Activated CD4-positive, alpha-beta T cell treated with anti-CD3 and anti-CD28 coated beads, Interleukin-2, amount 10 ng/mL, durations not matched to agents 7 days and 5 days (primary cell): ENCODE measurements around the gene EXOG. TPM values are rescaled to one million over a fixed set of nuclear protein-coding genes. Genes with fewer than 3 reads are reported as not detected.

Experiments used
- CTCF ChIA-PET: fragments of 350-600 bp; sonication (Branson Sonifier 250); formaldehyde crosslinking; loops from one replicate; lab custom pipeline; 2021; ENCODE audit warnings: antibody characterized with exemption; lab: Charles Lee
- POLR2A ChIA-PET: fragments of 350-600 bp; sonication (Branson Sonifier 250); formaldehyde crosslinking; loops from one replicate; lab custom pipeline; 2021; ENCODE audit warnings: antibody characterized with exemption; lab: Charles Lee
- DNase-seq: peaks from one replicate; pipeline ENCODE4 v3.0.0-alpha.2; 2020
- H3K27ac Mint-ChIP-seq: one replicate; pipeline ENCODE4 v1.8.0; 2021; ENCODE audit warnings: mild to moderate bottlenecking, moderate library complexity, mixed read lengths
- H3K27me3 Mint-ChIP-seq: one replicate; pipeline ENCODE4 v1.8.0; 2021; ENCODE audit warnings: mixed read lengths
- H3K36me3 Mint-ChIP-seq: one replicate; pipeline ENCODE4 v1.8.0; 2021; ENCODE audit warnings: low read depth, mixed read lengths
- H3K4me1 Mint-ChIP-seq: one replicate; pipeline ENCODE4 v1.8.0; 2021; ENCODE audit warnings: mixed read lengths
- H3K4me3 Mint-ChIP-seq: one replicate; pipeline ENCODE4 v1.8.0; 2021; ENCODE audit warnings: mild to moderate bottlenecking, moderate library complexity, mixed read lengths
- H3K9me3 Mint-ChIP-seq: one replicate; pipeline ENCODE4 v1.8.0; 2021; ENCODE audit warnings: mixed read lengths
- total RNA-seq, 2 experiments: library from RNA; stranded (reverse); gene quantifications; one replicate each; pipeline ENCODE4 v1.2.3, GENCODE V29; 2021

Gene EXOG, protein sequence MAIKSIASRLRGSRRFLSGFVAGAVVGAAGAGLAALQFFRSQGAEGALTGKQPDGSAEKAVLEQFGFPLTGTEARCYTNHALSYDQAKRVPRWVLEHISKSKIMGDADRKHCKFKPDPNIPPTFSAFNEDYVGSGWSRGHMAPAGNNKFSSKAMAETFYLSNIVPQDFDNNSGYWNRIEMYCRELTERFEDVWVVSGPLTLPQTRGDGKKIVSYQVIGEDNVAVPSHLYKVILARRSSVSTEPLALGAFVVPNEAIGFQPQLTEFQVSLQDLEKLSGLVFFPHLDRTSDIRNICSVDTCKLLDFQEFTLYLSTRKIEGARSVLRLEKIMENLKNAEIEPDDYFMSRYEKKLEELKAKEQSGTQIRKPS
- 10 to 100 TPM; 25.5 to 28.1 TPM for total RNA-seq

DNA sequence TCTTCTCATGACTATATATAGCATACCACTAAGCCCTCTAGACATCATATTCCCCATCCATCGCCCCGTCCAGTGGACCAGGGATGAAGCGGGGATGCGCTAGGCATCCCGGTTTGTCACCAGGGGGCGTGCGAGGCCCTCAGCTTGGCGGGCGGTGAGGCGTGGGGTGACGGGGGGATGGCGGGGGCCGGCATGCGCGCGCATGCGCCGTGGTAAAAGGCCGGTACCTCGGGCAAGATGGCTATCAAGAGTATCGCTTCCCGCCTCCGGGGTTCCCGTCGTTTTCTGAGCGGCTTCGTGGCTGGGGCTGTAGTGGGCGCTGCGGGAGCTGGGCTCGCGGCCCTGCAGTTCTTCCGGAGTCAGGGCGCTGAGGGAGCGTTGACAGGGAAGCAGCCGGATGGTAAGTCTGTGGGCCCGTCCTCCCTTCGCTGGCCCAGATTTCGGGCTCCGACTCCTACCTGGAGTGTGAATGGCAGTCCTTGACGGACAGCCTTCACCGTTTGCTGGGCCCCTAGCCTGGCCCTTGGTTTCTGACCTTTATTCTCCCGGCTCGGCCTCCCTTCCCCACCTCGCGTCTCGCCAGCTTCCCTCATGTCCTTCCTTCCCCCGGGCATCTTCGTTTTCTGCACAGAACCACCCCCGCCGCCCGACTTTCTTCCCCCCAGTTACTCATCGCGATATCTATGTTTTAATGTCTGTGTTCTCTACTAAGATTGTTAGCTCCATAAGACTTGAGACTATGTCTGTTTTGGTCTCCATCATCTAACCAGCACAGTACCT is at the start of gene EXOG:
Gene EXOG, plus strand, starts transcription at position 210 of the 780 bp plus-strand sequence. Its CDS starts 28 bp downstream, at position 238.
- Mint-ChIP-seq H3K27ac (peak within 1 kb of the TSS; percentile 93), H3K4me1 (peaks cover 21% of the 10 kb centered on the region), H3K27me3 (no peaks in the 10 kb centered on the region), H3K36me3 (peaks cover 21% of the 10 kb centered on the region), H3K4me3 (peak within 1 kb of the TSS; percentile 98), H3K9me3 (no peaks in the 10 kb centered on the region)
- ChIA-PET POLR2A (interaction anchor here (0.6 kb wide), 1 partner anchor 214 kb away, joined by 4 read pairs; no protein-coding TSS in a partner anchor), CTCF (interaction anchor here (0.7 to 2.1 kb wide), 11 partner anchors 12 to 937 kb away, joined by 3 to 10 read pairs (median 6); partner anchors contain the start of gene XYLB)
- DNase-seq, result peak; percentile 96

DNA sequence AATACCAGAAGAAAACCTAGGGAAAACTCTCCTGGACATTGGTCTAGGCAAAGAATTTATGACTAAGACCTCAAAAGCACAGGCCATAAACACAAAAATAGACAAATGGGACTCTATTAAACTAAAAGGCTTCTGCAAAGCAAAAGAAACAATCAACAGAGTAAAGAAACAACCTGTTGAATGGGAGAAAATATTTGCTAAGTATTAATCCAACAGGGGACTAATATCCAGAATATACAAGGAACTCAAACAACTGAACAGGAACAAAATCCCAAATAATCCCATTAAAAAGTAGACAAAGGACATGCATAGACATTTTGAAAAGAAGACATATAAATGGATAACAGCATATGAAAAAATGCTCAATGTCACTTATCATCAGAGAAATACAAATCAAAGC is 49.3 kb upstream of the EXOG start:
- CTCF ChIA-PET, result no interaction called here
- peaks cover 18% of the 10 kb centered on the region for H3K9me3 Mint-ChIP-seq

DNA sequence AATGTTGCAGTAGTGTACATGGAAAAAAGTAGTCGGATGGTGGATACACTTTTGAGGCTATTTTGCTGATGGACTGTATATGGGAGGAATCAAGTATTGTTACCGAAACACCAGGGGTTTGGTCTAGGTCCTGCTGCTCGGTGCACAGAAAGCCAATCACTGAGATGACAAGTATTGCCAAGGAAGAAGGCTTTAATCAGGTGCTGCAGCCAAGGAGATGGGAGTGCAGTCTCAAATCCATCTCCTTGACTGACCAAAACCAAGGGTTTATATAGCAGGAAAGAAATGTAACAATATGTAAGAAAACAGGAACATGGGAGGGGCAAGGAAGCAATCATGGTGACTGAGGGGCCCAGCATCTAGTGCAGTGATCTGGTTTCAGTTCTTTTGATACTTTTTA is 45.3 kb upstream of the EXOG start:
- POLR2A ChIA-PET, result no interaction called here
- H3K27ac Mint-ChIP-seq, result no peak overlapping the region

More for the DNA sequence above, 49.3 kb upstream of the EXOG start:
- Mint-ChIP-seq H3K27ac (no peak overlapping the region), H3K4me3 (no peak overlapping the region), H3K27me3 (no peaks in the 10 kb centered on the region), H3K36me3 (peaks cover 3% of the 10 kb centered on the region), H3K4me1 (peaks cover 1% of the 10 kb centered on the region)
- DNase-seq, result no peak
- POLR2A ChIA-PET, result no interaction called here

DNA sequence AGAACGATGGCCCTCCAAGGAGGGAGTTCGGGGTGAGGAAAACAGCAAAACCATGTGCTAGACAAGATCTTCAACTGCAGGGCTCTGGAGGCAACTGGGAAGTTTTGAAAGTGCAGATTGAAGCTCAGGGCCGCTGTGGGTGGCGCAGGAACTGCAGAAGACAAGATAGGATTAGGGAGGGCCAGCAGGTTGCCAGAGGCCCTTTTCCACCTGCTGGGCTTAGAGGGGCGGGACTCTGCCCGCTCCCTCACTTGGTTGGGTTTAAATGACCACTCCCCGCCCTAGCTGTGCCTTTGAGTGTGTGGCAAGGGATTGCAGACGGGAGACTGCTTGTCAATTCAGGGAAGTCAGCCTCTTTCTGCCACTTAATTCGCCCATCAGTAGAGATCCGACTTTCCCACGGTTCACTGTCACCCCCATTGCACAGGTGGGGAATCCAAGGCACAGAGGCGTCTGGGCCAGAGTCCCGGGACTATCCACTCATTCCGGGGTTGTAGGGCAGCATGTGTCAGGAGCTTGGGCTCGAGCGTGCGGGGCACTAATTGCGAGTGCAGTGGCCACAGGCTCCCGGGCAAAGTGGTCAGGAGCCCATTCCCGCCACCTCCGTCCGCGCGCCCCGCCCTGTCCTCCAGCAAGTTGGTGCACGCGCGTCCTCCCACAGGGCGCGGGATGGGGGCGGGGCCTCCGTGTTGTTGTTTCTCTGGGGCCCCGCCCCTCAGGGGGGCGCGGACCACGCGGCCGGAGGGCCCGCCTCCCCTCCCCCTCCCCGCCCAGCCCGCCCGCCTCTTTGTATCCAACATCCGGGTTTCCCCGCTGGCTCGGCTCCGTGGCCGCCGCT is 42.8 kb upstream of the EXOG start, which contains the start of gene ACVR2B:
Gene ACVR2B, plus strand, starts transcription at position 816 of the 838 bp plus-strand sequence. CDS start 433 bp downstream, outside the sequence.
- peak; percentile 76 for DNase-seq
- peaks cover 3% of the 10 kb centered on the region for H3K36me3 Mint-ChIP-seq
- peaks cover 10% of the 10 kb centered on the region for H3K9me3 Mint-ChIP-seq
- H3K27ac Mint-ChIP-seq, result peak within 1 kb of the TSS; percentile 88
- ChIA-PET POLR2A (no interaction called here), CTCF (interaction anchor here (0.9 to 1.2 kb wide), 3 partner anchors 12 to 41 kb away, joined by 3 read pairs; no protein-coding TSS in a partner anchor)
- peak within 1 kb of the TSS; percentile 88 for H3K4me3 Mint-ChIP-seq
- H3K27me3 Mint-ChIP-seq, result peaks cover 7% of the 10 kb centered on the region
- H3K4me1 Mint-ChIP-seq, result peaks cover 25% of the 10 kb centered on the region

More for the DNA sequence above, 45.3 kb upstream of the EXOG start:
- Mint-ChIP-seq H3K4me1 (peaks cover 19% of the 10 kb centered on the region), H3K36me3 (peaks cover 3% of the 10 kb centered on the region), H3K4me3 (no peak overlapping the region), H3K9me3 (peaks cover 10% of the 10 kb centered on the region), H3K27me3 (peaks cover 4% of the 10 kb centered on the region)
- DNase-seq, result no peak
- CTCF ChIA-PET, result no interaction called here

DNA sequence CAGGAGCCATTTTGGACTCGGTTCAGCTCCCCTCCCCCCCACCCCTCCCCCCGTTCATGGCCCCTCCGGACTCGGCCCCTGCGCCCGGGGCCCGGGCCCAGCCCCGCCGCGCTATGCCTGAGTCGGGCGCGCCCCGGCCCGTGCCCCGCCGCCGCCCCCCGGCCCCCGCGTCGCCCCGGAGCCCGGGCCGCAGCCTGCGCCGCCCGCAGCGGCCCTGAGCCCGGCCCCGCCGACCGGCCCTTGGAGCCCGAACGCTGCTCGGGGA is 42.3 kb upstream of the EXOG start:
- CTCF ChIA-PET, result interaction anchor here (0.9 kb wide), 1 partner anchor 36 kb away, joined by 3 read pairs; no protein-coding TSS in a partner anchor
- Mint-ChIP-seq H3K9me3 (peaks cover 10% of the 10 kb centered on the region), H3K27ac (peak overlapping the region; percentile 13), H3K4me1 (peaks cover 25% of the 10 kb centered on the region), H3K27me3 (peaks cover 7% of the 10 kb centered on the region), H3K4me3 (peak overlapping the region; percentile 88), H3K36me3 (peaks cover 3% of the 10 kb centered on the region)
- POLR2A ChIA-PET, result no interaction called here
- DNase-seq, result no peak

DNA sequence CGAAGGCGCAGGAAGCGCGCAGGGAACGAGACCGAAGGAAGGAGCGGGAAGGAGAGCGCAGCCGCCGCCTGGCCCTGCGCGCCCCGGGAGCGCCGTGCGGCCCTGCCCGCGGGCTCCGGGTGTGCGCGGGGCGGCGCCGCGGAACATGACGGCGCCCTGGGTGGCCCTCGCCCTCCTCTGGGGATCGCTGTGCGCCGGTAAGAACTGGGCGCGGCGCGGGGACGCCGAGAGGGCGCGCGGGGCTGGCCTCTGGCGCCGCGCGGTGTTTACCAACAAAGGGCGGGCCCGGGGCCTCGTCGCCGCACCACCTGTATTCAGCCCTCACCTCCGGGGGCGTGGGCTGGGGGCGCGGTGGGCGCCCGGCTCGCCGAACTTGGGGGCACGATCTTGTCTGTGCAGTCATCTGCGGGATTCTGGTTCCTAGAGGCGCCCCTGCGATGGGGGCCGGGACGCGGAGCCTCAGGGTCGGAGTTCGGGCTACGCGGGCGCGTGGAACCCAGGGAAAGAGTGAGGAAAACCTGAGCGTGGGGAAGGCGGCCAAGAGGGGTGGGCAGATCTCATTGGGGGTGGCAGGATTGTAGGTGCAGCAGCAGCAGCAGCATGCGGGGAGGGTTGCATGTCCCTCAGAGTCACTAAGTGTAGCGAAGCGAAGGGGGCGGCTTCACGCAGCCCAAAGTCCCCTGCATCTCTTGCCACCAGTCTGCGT is 41.8 kb upstream of the EXOG start:
- peaks cover 3% of the 10 kb centered on the region for H3K36me3 Mint-ChIP-seq
- POLR2A ChIA-PET, result no interaction called here
- H3K27ac Mint-ChIP-seq, result peak overlapping the region; percentile 88
- DNase-seq, result peak; percentile 49
- H3K9me3 Mint-ChIP-seq, result peaks cover 10% of the 10 kb centered on the region
- peaks cover 7% of the 10 kb centered on the region for H3K27me3 Mint-ChIP-seq
- peaks cover 25% of the 10 kb centered on the region for H3K4me1 Mint-ChIP-seq
- CTCF ChIA-PET, result interaction anchor here (0.6 to 2.1 kb wide), 3 partner anchors 11 to 97 kb away, joined by 3 to 8 read pairs (median 4); partner anchors contain the start of gene EXOG
- H3K4me3 Mint-ChIP-seq, result peak overlapping the region; percentile 88

DNA sequence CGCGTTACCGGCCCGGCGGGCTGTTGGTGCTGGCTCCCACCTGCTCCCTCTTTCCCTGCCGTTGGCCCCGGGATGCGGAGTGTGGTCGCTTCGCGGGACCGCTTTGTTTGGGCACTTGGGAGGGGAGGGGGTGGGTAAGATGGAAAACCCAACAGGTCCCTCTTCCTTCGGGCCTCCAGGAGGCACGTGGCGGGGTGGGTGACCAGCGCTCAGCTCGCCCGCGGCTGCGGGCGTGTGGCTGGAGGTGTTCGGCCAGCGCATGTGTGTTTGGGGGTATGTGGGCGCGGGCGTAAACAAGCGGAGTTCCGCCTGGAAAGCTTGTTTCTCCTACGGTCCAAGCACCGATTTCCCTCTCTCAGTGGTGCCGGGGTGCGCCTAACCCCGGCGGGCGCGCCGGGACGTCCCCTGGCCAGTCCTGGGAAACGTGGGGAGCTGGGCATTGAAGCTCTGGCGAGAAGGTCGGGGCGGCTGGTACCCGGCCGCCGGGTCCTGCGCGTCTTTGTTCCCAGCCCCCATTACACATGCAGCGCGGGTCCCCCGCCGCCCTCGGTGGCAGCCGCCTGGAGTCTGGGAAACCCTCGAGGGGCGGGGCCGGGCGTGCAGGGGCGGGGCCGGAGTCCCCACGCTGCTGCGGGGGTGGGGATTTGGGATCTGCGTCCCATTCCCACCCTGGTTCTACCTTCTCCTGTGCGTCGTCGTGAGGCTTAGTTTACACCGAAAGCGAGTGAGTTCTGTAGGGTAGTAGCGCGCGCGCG is 41.1 kb upstream of the EXOG start:
- Mint-ChIP-seq H3K36me3 (peaks cover 3% of the 10 kb centered on the region), H3K4me3 (peak overlapping the region; percentile 88), H3K27ac (peak overlapping the region; percentile 88), H3K27me3 (peaks cover 7% of the 10 kb centered on the region), H3K9me3 (peaks cover 10% of the 10 kb centered on the region), H3K4me1 (peaks cover 25% of the 10 kb centered on the region)
- ChIA-PET CTCF (interaction anchor here (0.6 to 2.1 kb wide), 7 partner anchors 10 to 129 kb away, joined by 3 to 8 read pairs (median 4); partner anchors contain the start of gene EXOG), POLR2A (no interaction called here)
- no peak for DNase-seq

DNA sequence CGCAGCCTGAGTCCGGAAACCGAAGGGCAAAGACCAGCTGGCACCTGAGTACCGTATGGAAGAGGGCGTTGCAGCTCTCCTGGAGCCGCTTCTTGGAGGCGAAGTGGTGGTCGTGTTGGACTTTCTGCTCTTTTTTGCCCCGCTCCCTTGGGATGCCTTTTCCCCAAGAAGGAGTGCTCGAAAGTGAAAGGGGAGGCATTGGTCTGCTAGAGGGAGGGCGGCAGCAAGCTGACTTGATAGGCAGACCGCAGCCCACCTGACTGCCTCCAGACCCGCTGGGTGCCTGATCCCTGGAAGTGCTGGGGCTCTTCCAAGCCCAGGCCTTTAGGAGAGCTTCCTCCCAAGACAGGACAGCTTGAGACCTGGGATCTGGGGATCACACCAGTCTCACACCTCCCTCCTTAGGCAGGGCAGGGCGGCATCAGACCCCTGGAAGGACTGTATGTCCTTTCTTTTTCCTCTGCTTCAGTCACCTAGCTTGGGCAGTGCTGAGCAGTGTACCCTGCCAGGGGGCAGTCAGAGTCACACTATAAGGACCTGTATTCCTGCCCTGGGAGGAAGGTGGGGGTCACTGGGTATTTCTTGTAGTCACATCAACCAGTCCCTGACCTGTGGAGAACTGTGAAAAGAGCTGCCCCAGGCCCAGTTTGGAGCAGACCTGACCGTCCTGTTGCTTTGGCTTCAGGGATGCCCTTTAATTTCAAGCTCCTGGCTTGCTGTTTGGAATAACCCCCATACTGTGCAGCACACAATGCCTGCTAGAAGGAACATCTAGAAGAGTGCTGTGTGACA is 40.3 kb upstream of the EXOG start:
- DNase-seq, result peak; percentile 58
- CTCF ChIA-PET, result interaction anchor here (0.7 to 2.1 kb wide), 8 partner anchors 9 to 130 kb away, joined by 3 to 8 read pairs (median 4); partner anchors contain the start of genes EXOG and XYLB
- Mint-ChIP-seq H3K36me3 (peaks cover 2% of the 10 kb centered on the region), H3K9me3 (peaks cover 6% of the 10 kb centered on the region), H3K4me3 (peak overlapping the region; percentile 88), H3K27ac (peak overlapping the region; percentile 76), H3K27me3 (peaks cover 7% of the 10 kb centered on the region), H3K4me1 (peaks cover 25% of the 10 kb centered on the region)
- POLR2A ChIA-PET, result no interaction called here

DNA sequence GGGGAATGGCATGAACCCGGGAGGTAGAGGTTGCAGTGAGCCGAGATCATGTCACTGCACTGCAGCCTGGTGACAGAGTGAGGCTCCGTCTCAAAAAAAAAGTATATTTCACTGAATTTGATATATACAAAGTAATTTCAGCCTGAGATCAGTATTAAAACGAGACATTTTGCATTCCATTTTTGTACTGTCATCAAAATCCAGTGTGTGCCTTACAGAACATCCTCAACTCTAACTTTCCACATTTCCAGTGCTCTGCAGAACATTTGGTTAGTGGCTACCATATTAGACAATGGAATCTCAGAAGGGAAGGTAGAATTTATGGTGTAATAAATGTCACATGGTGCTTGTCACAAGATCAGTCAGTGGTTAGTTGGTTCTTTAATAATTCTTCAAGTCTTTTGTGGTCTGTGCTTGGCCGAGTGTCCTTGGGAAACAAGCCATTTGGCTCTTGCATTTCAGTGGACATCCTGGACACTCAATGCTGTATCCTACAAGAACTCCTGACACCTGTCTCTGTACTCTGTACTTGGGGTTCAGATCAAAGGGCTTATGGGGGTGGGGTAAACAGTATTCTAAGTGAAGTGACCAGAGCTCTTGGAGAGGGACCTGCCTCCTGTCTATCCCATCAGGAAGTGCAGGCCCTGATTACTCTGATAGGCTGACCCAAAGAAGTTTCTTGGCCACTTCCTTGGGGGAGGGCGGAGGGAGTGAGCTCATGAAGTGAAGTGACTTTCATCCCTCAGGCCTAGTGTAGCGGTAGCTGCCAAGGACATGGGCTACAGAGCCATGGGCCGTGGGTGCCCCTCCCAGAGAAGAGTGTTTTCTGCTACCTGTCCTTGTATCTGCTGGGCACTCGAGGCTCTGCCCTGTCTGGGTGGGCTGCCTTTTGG is 38.8 kb upstream of the EXOG start:
- no peak overlapping the region for H3K27ac Mint-ChIP-seq
- no peak for DNase-seq
- ChIA-PET CTCF (interaction anchor here (1.2 to 1.8 kb wide), 2 partner anchors 11 to 89 kb away, joined by 3 to 8 read pairs; no protein-coding TSS in a partner anchor), POLR2A (no interaction called here)
- H3K4me1 Mint-ChIP-seq, result peaks cover 24% of the 10 kb centered on the region
- H3K36me3 Mint-ChIP-seq, result no peaks in the 10 kb centered on the region
- H3K4me3 Mint-ChIP-seq, result no peak overlapping the region
- H3K9me3 Mint-ChIP-seq, result no peaks in the 10 kb centered on the region
- H3K27me3 Mint-ChIP-seq, result peaks cover 7% of the 10 kb centered on the region
